NCI-H1417 treated with DMSO at 0.1 percent for 48 hours (cell line): ENCODE data around the gene APCDD1L.
"Not testable (repeated sequence)": the region's sequence is repeated elsewhere in the genome, so short reads cannot be mapped to it uniquely, and the experiment has no call there.

Experiments
- DNase-seq: peaks from one replicate; lab custom pipeline; 2025; lab: John Stamatoyannopoulos, UW

Gene APCDD1L

DNA sequence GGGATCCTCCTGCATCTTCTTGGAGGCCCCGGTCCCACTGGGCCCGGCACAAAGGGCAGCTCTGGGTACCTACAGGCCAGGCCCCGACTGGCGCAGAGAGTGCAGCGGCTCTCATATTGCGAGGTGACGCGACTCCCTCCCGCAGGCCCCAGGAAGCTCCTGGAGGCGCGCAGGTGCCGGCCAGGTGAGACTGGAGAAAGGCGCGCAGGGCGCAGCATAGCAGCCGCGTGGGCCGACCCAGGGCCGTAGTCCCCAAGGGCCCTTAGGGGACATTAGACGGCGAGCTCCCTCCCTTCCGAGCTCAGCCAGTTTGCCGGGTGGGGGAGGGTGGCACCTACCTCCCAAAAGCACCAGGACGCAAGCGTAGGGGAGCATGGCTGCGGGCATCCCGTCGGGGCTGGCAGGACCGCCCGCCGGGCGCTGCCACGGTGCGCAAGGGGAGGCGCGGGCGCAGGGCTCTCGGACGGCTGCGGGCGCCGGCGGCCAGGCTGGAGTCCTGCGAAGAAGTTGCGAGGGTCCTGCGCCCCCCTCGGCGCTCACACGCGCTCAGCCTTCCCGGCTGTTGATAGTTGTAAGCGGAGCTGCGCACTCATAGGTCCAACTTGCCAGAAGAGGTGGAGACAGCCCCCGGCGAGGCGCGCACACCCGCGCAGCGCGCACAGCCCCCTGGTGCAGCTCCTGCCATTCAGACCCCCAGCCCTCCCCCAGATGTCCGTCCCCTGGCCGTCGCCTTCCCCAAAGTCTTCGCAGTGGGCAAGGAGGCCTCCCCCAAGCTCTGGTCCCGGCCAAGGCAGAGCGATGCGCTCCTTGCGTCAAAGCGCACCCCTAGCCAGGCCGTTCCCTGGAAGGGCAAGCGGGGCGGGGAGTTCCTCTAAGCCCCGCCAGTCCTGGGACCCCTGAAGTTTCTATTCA lies 622 bp downstream of the APCDD1L start:
- DNase-seq: no peak

DNA sequence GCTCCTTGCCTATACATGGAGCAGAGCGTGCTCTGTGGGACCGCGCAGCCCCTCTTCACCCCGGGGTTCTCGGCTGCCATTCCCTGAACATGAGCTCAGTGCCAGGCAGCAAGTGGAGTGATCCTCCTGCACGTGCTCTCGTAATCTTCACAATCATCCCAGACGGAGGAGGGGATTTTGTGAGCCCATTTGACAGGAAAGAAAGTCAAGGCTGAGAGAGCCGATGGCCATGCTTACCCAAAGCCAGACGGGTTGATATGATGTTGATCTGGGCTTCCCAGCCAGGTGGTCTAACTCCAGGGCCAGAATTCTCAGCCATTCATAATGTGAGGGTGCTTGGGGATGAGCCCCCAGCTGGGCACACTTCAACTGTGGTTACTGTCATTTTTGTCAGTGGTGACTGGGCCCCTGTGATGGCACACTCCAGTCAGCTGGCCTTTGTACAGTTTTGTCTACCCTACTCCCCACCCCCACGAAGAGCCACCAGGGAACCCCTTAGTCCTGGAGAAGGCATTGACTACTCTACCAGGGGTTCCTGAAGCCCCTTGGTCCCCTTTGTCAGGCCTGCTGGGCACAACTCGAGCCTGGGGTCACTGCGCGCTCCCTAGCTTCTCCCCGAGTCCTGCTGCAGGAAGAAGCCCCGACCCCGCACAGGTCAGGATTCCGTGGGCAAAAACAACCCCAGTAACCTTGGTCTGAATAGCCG lies 1.5 kb downstream of the APCDD1L start:
- no peak for DNase-seq

DNA sequence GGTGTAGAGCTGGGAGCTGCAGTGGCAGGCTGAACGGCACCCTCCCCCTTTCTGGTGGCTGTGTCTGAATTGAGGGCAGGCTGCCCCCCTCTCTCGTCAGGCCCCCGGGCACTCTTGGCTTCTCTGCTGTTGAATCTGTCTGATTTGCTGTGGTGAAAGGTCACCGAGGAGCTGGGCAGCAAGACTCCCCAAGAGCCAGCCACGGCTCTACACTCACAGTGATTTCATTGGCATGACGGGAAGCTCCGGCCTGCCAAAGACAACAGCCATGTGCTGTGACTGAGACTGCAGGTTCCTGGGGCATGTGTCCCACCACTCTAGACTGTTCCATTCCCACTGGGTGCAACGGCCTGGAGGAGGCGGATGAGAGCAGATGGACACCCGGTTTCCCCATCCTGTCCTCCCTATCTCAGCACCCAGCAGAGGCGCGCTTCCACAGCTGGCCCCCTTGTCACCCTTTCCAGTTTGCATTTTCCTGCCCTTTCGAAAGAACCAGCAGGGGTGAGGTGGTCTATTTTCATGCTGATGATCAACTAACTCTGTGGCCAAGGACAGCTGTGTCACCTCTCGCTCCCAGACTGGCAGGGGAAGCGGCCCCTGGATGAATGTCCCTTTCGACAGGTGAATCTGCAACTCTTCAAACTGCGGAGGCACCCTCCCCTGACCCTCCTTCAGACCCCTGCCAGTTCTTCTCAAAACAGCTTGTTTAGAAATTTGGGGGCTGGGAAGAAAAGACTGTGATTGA lies 2.2 kb downstream of the APCDD1L start:
- DNase-seq: no peak

DNA sequence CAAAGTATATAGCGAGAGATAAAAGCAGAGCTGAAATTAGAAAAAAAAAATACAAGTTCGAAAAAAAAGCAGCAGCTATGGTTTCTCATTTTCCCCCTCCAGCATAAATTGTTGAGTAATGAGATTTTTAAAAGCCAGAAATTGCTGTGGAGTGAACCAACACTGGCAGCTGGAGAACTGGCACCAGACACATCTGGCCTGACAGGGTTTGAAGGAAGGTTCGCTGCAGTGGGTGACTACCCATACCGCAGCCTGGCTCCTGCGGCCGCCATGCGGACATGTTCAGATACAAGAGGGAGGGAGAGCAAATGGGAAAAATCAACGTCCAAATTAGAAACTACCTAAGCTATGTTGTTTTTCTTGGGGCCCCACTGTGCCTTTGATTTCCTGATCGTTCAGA lies 3.3 kb downstream of the APCDD1L start:
- DNase-seq: no peak

DNA sequence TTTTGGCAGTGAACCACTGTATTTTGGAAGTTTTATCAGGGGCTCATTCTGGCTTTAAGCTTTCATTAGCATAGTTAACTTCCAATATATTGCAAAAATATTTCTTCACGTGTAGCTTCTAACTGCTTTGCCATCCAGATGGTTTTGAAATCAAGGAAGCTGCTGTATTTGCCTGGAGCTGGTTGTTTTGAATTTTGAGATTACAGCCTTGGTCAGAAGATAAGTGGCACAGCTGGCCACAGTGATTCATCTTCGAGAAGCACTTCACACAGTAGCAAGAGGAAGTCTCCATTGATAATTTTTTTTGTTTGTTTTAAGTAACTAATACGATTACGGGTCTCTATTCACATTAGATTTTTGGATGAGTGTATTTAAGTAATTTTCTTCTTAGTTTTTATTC lies 3.8 kb downstream of the APCDD1L start:
- no peak for DNase-seq

DNA sequence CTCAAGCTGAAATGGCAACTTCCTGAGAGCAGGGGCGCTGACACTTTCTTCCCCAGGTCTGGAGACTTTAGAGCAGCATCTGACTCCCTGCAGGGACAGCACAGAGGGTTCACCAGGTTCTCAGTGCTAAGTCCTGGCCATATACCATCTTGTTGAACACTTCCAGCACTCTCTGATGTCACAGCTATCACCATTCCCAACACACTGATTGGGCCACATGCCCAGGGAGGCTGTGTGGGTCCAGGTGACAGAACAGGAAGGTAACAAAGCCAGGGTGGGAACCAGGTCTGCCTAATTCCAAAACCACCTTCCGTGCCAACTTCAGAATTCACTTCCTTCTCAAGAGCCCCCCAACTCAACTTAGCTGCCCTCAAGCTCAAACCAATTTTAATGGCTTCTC lies 4.3 kb downstream of the APCDD1L start:
- no peak for DNase-seq

DNA sequence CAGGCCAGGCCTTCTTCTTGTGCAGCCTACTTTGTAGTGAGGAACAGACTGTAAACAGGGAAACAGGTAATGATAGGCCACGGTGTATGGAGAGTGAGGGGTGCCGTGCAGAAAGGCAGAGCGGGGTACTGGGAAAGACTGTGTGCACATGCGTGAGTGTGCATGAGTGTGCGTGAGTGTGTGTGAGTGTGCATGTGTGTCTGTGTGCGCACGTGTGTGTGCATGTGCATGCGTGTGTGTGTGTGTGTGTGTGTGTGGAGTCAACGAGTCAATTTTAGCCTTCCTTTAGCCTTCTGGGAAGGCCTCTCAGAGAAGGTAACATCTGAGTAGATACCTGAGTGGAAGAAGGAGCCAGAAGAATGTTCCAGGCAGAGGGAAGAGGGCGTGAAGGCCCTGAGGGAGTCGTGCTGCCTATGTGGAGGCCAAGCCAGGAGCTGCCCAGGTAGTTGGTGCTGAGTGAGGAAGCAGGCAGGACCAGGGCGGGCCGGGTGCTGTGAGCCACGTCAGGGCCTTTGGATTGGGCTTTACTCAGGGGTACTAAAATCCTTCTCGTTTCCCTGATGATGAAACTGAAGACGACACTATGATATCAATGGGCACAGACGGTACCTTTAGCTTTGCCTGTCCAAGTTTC lies 6.3 kb downstream of the APCDD1L start:
- no peak for DNase-seq

DNA sequence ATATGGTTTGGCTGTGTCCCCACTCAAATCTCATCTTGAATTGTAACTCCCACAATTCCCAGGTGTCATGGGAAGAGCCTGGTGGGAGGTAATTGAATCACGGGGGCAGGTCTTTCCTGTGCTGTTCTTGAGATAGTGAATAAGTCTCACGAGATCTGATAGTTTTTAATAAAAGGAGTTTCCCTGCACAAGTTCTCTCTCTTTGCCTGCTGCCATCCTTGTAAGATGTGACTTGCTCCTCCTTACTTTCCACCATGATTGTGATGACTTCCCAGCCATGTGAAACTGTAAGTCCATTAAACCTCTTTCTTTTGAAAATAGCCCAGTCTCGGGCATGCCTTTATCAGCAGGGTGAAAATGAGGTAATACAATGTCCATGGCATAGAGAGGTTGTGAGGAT lies 8.2 kb downstream of the APCDD1L start:
- not testable (repeated sequence) for DNase-seq

DNA sequence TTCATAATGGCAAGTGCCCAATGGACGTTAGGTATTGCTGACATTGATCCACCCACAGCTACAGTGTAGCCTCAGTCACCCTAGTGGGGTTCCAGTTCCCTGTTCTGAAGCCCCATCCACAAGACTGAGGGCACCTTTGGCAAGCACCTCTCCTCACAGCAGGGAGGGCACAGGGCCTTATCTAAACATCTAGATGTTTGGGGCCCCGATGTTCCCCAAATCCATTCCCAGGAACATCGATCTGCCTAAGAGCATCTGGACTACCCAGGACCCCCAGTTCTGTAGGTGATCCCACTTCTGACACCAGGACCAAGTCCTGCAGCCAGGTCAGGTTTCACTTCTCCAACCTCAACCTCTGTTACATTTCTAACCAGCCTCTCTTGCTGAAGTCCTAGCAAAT lies 10.6 kb downstream of the APCDD1L start:
- no peak for DNase-seq

DNA sequence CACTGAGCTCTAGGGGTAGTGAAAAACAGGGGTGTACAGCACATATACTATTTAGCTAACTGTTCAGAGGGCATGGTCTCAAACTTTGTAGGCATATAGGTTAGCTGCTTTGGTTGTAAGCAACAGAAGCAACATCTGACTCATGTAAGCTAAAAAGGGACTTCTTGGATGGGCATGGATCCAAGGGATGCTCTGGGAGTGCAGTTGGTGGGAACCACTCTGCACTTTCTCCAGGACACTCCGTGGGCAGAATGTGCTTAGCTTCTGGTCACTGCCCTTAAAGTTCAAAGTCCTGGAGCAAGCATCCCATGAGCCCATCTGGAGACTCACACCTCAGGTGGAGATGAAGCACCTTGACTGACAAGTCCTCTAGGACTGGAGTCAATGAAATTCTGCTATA lies 11.5 kb downstream of the APCDD1L start:
- DNase-seq: no peak

DNA sequence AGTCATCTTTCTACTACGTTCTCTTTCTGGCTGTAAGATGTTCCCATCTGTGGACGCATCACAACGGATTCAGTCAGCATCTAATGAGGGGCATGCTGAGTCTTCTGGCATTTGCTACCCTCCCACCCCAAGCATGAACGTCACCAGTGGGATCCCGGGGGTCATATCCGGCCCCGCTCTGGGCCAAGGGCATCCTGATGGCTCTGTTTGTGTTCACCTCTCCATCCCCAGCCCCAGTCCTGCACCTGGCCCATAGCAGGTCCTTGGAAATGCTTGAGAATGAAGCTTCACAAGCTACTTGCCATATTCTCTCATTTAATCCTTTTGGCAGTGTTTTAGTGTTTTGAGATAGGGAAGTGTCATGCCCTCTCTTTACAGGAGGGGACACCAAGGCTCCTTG lies 14.9 kb downstream of the APCDD1L start:
- no peak for DNase-seq

DNA sequence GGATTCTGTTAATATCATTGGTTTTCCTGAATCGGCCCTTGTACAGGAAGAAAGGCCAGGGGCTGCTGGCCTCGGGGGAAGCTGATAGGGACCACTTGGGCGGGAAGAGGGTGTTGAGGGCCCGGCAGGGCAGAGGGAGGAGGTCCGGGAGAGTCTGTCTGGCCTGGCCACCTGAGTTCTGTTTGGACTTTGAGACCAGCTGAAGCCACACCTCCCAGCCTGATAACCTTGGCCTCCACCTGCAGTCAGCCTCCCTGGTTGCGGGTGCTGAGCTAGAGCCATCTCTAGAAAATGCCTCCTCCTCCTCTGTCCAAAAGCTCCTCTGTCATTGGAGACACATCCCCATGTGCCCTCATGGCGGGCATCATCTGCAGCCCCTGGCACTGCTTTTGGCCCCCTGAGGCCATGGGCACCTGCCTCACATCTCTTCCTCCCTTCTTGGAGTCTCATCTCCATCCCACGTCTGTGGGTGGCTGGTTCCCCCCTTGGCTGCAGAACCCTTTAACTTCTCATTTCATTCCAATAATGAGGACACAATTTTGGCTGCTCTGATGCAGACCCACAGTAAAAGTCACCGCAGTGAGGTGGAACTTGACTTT lies 16.6 kb downstream of the APCDD1L start:
- DNase-seq: no peak

DNA sequence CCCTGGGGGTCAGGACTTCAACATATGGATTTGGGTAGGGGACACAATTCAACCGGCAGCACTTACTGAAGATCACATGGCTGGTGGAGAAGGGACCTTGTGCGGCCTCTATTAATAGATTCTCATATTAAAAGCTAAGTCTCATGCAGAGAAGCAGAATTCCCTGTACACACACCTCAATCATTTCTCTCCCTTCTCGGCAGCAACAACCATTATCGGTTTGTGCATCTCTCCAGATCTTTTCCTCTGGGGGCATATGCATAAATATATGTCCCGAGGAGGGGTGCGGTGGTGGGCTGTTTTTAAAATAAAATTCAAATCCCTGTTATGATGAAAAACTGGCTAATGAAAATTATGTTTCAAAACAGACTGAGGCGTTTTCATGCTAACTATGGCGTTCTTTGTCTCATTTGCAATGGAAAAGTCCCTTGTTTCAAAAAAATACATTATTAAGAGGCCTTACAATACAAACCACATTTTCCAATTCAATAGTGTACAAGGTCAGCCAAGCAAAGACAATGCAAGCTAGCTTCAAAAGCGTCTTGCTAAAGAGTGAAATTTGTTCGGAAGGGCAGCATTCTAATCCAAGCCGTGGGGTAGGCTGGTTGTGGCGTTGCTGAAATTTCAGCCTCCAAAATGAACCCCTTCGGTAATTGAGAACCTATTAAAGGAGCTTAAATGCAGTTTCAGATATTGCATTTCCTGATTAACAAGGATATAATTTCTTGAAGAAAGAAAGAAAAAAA lies 17.3 kb downstream of the APCDD1L start:
- DNase-seq: no peak

DNA sequence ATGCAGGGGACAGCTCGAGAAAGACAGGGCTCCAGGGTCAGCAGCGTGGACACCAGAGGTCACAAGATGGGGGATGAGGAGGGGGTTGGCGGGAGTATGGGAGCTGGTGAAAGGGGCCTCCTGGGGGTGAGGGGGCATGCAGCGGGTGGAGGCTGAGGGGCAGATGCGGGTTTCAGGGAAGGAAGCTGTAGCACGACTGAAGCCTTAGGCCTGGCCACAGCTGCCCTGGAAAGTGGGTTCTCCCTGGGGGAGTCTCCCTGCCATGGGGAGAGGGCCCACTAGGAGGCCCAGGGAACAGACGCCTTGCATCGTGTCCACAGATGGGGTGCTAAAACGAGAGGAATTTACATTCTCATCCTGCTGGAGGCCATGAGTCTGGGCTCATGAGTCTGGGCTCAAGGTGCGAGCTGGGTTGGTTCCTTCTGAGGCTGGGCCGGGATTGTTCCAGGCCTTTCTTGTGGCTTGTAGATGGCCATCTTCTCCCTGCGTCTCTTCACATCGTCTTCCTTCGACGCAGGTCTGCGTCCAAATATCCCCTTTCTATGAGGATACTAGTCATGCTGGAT lies 18.0 kb downstream of the APCDD1L start:
- no peak for DNase-seq

DNA sequence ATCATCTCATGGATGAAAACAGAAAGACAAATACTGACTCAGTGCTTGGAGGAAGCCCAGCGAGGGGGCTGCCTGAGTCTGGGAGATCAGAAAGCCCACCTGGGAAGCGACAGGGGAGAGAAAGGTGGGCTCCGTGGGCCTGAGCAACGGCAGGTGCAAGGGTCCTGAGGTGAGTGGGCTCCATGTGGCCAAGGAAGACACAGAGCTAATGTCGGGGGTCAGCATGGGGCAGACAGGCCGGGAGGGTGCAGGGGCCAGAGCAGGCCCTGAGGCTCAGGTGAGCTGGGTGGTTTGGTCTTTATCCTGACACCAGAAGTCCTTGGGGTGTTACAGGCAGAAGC lies 18.8 kb downstream of the APCDD1L start:
- no peak for DNase-seq

DNA sequence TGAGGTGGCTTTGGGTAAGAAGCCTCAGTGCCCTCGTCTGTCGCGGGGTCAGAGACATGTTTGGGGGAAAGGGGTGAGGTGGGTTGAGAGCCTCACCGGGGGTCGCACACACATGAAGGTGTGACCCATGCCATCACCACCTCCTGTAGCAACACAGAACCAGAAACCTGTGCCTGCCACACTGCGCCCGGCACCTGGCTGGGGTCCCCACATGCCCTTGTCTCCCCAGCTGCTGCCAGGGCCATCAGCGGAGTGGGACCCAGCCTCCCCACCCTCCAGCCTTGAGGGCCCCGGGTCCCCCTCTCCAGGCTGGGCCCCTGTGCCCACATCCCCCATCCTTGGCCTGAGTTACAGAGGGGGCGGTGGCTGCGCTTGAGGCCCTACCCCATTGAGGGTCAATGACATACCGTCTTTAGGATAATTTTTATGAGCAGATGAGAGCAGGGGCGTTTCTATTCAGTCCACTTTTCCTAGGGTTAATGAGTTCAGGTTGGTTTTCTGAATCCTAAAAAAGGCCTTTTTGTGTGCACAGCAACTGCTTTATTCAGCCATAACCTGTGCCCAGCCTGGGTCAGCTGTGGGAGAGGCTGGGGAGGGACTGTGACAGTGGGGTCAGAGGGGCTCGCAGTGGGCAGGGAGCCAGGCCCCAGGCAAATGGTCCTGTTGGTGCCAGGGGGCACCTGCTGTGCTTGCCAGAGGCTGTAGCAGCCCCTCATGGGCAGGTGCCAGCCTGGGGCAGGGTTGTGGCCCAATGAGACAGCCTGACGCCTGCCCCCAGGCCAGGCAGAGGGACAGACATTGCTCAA lies 19.4 kb downstream of the APCDD1L start:
- no peak for DNase-seq

DNA sequence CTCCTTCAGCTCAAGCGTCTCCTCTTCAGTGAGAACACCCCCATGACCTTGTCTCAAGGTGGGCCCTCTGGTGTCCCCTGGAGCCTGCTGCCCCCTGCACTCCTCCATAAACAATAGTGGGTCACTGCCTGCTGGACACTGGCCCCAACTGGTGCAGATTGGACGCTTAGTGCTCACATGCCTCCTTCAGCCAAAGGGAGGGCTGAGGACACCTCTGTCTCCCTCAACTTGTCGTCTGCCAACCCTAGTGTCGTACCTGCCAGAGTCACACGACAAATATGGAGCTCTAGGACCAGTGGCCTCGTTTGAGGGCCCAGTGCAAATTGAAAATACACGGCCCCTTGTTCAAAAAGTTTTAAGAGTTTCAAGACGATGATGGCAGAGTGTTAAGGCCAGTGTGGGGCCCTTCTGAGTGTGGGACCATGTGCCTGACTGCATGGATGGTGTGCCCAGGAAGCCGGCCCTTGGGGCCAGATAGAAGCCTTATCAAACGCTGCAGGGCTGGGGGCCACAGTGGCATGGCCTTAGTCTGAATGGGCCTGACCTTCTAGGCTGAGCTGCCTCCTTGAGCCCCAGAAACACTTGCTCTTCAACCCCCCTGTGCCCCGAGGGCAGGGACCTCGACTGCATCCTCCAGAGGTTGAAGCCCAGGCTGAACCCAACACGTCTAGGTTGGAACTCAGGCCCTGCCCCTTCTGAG lies 20.1 kb downstream of the APCDD1L start:
- DNase-seq: no peak

DNA sequence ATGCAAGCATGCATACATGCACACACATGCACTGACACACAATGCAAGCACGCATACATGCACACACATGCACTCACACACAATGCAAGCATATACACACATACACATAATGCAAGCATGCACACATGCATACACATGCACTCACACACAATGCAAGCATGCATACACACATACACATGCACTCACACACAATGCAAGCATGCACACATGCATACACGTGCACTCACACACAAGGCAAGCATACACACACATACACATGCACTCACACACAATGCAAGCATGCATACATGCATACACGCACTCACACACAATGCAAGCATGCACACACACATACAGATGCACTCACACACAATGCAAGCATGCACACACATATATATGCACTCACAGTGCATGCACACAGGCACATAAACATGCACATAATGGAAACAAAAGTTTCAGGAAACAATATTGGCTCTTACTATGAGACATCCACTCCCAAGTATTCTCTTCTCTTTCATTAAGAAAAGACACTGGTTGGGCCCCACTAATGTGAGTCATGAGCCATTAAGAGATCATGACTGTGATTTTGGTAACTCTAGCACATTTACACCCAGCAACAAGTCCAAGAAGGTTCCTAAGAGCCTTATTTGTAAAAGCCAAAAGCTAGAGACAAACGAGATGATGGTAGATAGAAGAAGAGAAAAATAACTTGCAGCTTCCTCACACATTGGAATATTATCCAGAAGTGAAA lies 22.2 kb downstream of the APCDD1L start:
- no peak for DNase-seq
